Pancreas (tissue), 10 donors: ENCODE measurements around the gene GRM5. TPM values are rescaled to one million over a fixed set of nuclear protein-coding genes. Genes with fewer than 3 reads are reported as not detected.

Source experiments
- ATAC-seq, 4 donors: fragments of 200-7000 bp; cut with Tn5 transposase; one replicate each; pipeline versions ENCODE4 v1.8.0 to v1.9.1; 2020; ENCODE audit warnings: mild to moderate bottlenecking in 4 of 4, moderate library complexity in 4 of 4
- DNase-seq, 6 donors: peaks; one replicate each; pipeline ENCODE4 v3.0.0-alpha.2; 2020
- FAIRE-seq: peaks from 2 replicates; lab custom pipeline; 2012; peaks lifted over from hg19 to GRCh38; lab: Jason Lieb, UNC
- H3K27ac ChIP-seq, 4 donors: fragments of 200-600 bp; sonication (generic); 1 replicate in 3 of 4; 2 replicates in 1 of 4; pipeline versions ENCODE4 v1.5.0 to v1.8.0; 2020
- H3K27me3 ChIP-seq, 4 donors: fragments of 200-600 bp; one replicate each; pipeline ENCODE4 v1.8.0; 2021
- H3K36me3 ChIP-seq, 3 donors: fragments of 200-600 bp; sonication (generic) in 1 of 3; one replicate each; pipeline versions ENCODE4 v1.5.0 to v1.8.0; 2020 to 2021
- H3K4me1 ChIP-seq, 3 donors: fragments of 200-600 bp; one replicate each; pipeline ENCODE4 v1.8.0; 2021
- H3K4me3 ChIP-seq, 4 donors: fragments of 200-600 bp; sonication (generic) in 2 of 4; one replicate each; pipeline versions ENCODE4 v1.5.0 to v1.8.0; 2020 to 2021
- H3K9me3 ChIP-seq, 4 donors: fragments of 200-600 bp; one replicate each; pipeline ENCODE4 v1.8.0; 2021
- WGBS, 2 donors: extraction: QIAGEN DNeasy Blood & Tissue Kit; methylation state at CpG; one replicate each; pipeline ENCODE4 v1.1.7; 2013; 5-methylcytosine and 5-hydroxymethylcytosine counted together
- intact Hi-C, 3 donors: fragments of 100-400 bp; cut with DNase I; formaldehyde crosslinking; loops; one replicate each; pipeline versions ENCODE4 v1.11.1 to v1.14.2; 2022
- polyA plus RNA-seq, 2 donors: library from polyadenylated mRNA; stranded (reverse); fragments of 200-250 nt; gene quantifications; one replicate each; pipeline ENCODE4 v1.2.3, GENCODE V29; 2013
- total RNA-seq, 6 donors: library from RNA; stranded (reverse); fragmentation: NEBNext Ultra II Directional in 4 of 6; extraction: Animal tissue kit (Norgen Biotek cat#: 25700) in 4 of 6; gene quantifications; one replicate each; pipeline versions ENCODE4 v1.2.1 to v1.2.4, GENCODE V29; 2021 to 2023
- TF ChIP-seq, protein P1 (sequence below), 4 donors: fragments of 200-600 bp; sonication (generic) in 3 of 4; IDR thresholded peaks; one replicate each; pipeline versions ENCODE4 v1.5.0 to v1.8.0; 2021; ENCODE audit warnings: antibody characterized with exemption in 4 of 4
- donor health status: healthy with polysubstance abuse.
- donor health status: DM: no; HTN: no; CAD: no; lungs with moderate emphysema.
- donor health status: DM: no; HTN: no; CAD: no.
- donor health status: control.
- donor health status: control.
- donor health status: Bipolar disorder and iron deficiency.
- donor health status: DM: yes; HTN: yes; CAD: no.
- donor health status: DM: no; HTN: no; CAD: no.
- donor health status: DM: no; HTN: no; CAD: no.
- donor health status: DM: yes; HTN: yes; CAD: no.

GRM5 gene
- total and polyA plus RNA-seq, 8 donors = 0.02 to 0.06 (median 0.06) TPM; not detected in 5

DNA sequence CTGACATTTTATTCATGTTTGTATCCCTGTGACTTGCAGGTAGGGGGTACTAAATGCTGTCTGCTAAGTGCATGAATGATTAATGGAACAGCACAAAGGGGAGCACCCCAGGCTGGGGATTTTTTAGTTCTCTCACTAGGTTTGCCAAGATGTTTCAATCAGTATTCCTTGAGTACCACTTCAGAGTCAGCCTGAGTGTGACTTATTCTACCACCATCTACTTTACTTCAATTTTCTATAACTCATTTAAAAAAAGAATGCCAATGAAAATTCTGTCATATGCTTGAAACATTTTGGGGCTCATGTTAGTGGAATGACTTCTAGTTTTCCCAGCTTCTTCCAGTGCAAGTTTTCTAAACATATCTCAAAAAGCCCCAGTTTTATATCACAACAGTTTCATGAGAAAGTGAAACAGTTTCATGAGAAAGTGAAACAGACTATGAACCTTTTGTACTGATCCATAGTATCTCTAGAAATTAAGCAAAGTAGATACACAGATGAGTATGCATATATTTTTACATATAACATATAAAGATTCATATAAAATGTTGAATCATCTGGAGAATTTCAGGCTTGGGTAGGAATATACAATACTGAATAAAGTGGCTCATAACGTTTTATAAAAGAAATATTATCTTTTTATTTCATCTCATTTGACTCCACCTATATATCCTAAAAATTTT, 252.4 kb downstream of the GRM5 start:
- H3K27ac ChIP-seq = no peak overlapping the region
- H3K4me3 ChIP-seq = no peak overlapping the region
- TF ChIP-seq, protein P1, sequence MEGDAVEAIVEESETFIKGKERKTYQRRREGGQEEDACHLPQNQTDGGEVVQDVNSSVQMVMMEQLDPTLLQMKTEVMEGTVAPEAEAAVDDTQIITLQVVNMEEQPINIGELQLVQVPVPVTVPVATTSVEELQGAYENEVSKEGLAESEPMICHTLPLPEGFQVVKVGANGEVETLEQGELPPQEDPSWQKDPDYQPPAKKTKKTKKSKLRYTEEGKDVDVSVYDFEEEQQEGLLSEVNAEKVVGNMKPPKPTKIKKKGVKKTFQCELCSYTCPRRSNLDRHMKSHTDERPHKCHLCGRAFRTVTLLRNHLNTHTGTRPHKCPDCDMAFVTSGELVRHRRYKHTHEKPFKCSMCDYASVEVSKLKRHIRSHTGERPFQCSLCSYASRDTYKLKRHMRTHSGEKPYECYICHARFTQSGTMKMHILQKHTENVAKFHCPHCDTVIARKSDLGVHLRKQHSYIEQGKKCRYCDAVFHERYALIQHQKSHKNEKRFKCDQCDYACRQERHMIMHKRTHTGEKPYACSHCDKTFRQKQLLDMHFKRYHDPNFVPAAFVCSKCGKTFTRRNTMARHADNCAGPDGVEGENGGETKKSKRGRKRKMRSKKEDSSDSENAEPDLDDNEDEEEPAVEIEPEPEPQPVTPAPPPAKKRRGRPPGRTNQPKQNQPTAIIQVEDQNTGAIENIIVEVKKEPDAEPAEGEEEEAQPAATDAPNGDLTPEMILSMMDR (IDR thresholded peaks at IDR 0.05) = no peak
- no peaks in the 10 kb centered on the region for H3K36me3 ChIP-seq
- ATAC-seq (no peak), DNase-seq (no peak), FAIRE-seq (no peak)
- intact Hi-C loops = no loop called here
- WGBS, 2 donors = 38 to 45% methylated on average over 1 of the region's 1 CpG
- H3K9me3 ChIP-seq = no peaks in the 10 kb centered on the region
- H3K4me1 ChIP-seq = no peaks in the 10 kb centered on the region
- no peaks in the 10 kb centered on the region for H3K27me3 ChIP-seq

DNA sequence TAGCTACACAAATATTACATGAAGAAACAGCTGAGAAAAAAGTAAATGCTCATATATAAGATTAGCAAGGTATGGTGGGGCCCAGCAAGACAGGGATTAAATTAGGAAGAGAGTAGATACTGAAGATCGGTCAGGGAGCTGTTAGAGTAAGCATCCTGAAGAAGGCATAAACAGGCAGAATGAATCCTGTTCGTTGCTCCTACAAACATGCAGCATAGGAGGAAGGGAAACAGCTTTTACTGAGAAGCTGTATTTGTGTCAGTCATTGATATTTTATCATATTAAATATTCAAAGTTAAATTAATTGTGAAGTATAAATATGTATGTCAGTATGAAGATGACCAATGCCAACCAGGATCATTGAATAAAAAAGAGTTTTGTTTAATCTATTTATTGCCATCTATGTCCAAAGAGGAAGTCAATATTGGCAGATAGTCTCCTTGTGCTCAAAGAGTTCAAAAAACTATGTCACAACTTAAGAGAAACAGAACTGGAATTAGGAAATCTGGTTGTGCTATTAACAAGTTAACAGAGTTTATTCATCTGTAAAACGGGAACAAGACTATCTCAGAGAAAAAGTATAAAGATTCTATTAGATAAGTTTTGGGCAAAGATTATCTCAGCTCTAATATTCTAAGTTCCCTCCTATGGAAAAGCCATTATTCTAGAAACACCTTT, 255.2 kb downstream of the GRM5 start:
- no peak overlapping the region for H3K27ac ChIP-seq
- ATAC-seq = no peak
- intact Hi-C loops = no loop called here
- H3K27me3 ChIP-seq = no peaks in the 10 kb centered on the region
- H3K4me3 ChIP-seq = no peak overlapping the region
- H3K36me3 ChIP-seq = no peaks in the 10 kb centered on the region
- no peak for FAIRE-seq
- no peak for DNase-seq
- no peaks in the 10 kb centered on the region for H3K4me1 ChIP-seq
- TF ChIP-seq, protein P1 (IDR thresholded peaks at IDR 0.05) = no peak
- no peaks in the 10 kb centered on the region for H3K9me3 ChIP-seq
- WGBS, 2 donors = 36 to 48% methylated on average over 3 of the region's 3 CpGs

DNA sequence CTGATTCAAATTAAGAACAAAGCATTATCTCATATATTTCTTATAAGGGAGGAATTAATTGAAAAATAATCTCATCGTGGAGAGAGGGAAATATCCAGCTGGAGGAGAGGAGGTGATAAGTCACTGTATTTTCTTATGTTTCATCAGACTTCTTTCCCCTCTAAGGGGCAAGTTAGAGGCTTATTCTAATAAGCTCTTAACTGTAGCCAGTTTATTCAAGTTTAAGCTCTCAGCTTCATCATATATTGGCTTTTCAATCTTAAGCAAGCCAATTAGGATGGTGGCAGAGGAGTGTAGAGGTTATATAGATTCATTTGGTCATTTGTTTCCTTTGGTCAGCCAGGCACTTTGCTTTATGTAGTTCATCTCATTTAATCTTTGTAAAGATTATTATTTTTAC, 256.7 kb downstream of the GRM5 start:
- intact Hi-C loops = no loop called here
- H3K4me3 ChIP-seq = no peak overlapping the region
- H3K27me3 ChIP-seq = no peaks in the 10 kb centered on the region
- no peak for FAIRE-seq
- WGBS, 2 donors = 36 to 55% methylated on average over 1 of the region's 1 CpG
- no peaks in the 10 kb centered on the region for H3K36me3 ChIP-seq
- DNase-seq = no peak
- TF ChIP-seq, protein P1 (IDR thresholded peaks at IDR 0.05) = no peak
- no peaks in the 10 kb centered on the region for H3K4me1 ChIP-seq
- ATAC-seq = no peak
- no peak overlapping the region for H3K27ac ChIP-seq
- no peaks in the 10 kb centered on the region for H3K9me3 ChIP-seq

DNA sequence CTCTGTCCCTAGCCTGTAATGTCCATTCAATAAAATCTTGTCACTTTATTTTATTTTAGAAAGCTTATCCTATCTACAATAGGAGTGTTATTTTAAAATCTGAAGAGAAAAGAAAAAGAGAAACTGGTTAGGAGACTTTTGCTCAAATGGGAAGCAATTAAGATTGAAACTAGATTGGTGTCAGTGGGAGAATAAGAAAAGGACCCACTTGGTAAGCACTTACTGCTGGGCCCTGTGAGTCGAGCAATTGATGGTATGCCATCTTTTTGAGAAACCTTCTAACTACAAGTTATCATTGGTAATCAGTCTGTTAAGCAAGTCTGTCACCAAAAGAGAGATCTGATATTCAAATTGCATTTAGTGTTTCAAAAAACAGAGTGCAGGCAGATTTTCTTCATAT, 258.4 kb downstream of the GRM5 start:
- intact Hi-C loops = no loop called here
- Histone ChIP-seq H3K27me3 (no peaks in the 10 kb centered on the region), H3K9me3 (no peaks in the 10 kb centered on the region), H3K4me1 (no peaks in the 10 kb centered on the region), H3K27ac (no peak overlapping the region), H3K4me3 (no peak overlapping the region), H3K36me3 (no peaks in the 10 kb centered on the region)
- no peak for ATAC-seq
- no peak for FAIRE-seq
- WGBS, 2 donors = 47 to 80% methylated on average over 1 of the region's 1 CpG
- DNase-seq = no peak
- TF ChIP-seq, protein P1 (IDR thresholded peaks at IDR 0.05) = no peak

DNA sequence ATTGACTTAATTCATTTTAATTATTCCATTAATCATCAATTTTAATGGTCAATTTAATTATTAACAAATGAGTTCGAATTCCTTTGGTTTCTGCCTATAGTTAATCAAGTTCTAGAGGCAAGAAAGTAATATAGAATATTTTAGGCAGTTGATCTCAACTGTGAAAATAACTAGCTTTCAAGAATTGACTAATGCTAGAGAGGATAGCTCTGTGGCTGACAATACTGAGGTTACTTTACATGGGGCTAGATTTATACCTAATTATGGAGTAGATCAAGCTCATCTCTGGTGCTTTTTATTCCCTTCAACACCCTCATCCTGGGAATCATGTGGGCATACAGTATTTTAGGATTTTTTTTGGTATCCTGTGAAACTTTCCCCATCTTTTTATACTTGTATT, 259.4 kb downstream of the GRM5 start:
- no peaks in the 10 kb centered on the region for H3K27me3 ChIP-seq
- DNase-seq (no peak), FAIRE-seq (no peak), ATAC-seq (no peak)
- H3K9me3 ChIP-seq = no peaks in the 10 kb centered on the region
- TF ChIP-seq, protein P1 (IDR thresholded peaks at IDR 0.05) = no peak
- no peaks in the 10 kb centered on the region for H3K4me1 ChIP-seq
- 18 to 21% methylated on average over 1 of the region's 1 CpG for WGBS, 2 donors
- no peak overlapping the region for H3K27ac ChIP-seq
- no peak overlapping the region for H3K4me3 ChIP-seq
- no peaks in the 10 kb centered on the region for H3K36me3 ChIP-seq
- intact Hi-C loops = no loop called here
